Measurements from ENCODE around the gene PSMA1.

DNA sequence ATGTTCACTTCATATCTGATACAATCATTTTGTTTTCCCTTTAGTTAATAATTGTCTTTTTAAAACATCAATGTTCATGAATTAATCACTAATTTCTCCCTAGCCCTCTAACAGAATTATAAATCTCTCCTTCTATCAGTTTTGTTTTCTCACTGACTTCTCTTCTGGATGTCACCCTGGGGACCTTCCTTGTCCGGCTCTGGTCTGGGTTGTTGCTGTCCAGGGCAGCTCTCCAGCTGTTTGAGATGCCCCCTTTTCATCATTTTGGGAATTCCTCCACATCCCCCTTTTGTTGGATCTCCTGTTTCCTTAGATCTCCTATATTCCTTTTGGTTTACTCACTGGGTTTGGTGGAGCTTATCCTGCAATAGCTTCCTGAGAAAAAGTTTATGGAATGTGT, 35.6 kb upstream of the PSMA1 start:
- TF ChIP-seq, protein P1, sequence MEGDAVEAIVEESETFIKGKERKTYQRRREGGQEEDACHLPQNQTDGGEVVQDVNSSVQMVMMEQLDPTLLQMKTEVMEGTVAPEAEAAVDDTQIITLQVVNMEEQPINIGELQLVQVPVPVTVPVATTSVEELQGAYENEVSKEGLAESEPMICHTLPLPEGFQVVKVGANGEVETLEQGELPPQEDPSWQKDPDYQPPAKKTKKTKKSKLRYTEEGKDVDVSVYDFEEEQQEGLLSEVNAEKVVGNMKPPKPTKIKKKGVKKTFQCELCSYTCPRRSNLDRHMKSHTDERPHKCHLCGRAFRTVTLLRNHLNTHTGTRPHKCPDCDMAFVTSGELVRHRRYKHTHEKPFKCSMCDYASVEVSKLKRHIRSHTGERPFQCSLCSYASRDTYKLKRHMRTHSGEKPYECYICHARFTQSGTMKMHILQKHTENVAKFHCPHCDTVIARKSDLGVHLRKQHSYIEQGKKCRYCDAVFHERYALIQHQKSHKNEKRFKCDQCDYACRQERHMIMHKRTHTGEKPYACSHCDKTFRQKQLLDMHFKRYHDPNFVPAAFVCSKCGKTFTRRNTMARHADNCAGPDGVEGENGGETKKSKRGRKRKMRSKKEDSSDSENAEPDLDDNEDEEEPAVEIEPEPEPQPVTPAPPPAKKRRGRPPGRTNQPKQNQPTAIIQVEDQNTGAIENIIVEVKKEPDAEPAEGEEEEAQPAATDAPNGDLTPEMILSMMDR (IDR thresholded peaks at IDR 0.05), result no peak
- no peak for TF ChIP-seq POLR2A (IDR thresholded peaks at IDR 0.05)

Data from thyroid gland (tissue), 4 donors.